CD4-positive, alpha-beta memory T cell (primary cell): ENCODE results near the gene SH3PXD2B. TPM values are rescaled to one million over a fixed set of nuclear protein-coding genes. Genes with fewer than 3 reads are reported as not detected.

ENCODE experiments used
- CTCF ChIA-PET: fragments of 350-600 bp; sonication (Branson Sonifier 250); formaldehyde crosslinking; loops from one replicate; lab custom pipeline; 2021; ENCODE audit warnings: inconsistent platforms; ENCODE audit not compliant: partially characterized antibody; lab: Charles Lee
- POLR2A ChIA-PET: fragments of 350-600 bp; sonication (Branson Sonifier 250); formaldehyde crosslinking; loops from one replicate; lab custom pipeline; 2021; ENCODE audit not compliant: partially characterized antibody; lab: Charles Lee
- DNase-seq, 5 donors: peaks; one replicate each; pipeline versions ENCODE4 v3.0.0 to v3.0.0-alpha.2; 2020 to 2022; ENCODE audit warnings: mixed read lengths in 1 of 5
- H3K27ac ChIP-seq: one replicate; pipeline ENCODE4 v1.7.0; 2013; ENCODE audit warnings: low read depth, low read length
- H3K27me3 ChIP-seq: 2 replicates; pipeline ENCODE4 v1.7.0; 2013; ENCODE audit warnings: mild to moderate bottlenecking, low read length, moderate library complexity; ENCODE audit not compliant: insufficient read depth
- H3K36me3 ChIP-seq: 2 replicates; pipeline ENCODE4 v1.7.0; 2013; ENCODE audit warnings: mild to moderate bottlenecking, low read length, moderate library complexity; ENCODE audit not compliant: insufficient read depth
- H3K4me1 ChIP-seq: 2 replicates; pipeline ENCODE4 v1.7.0; 2013; ENCODE audit warnings: mild to moderate bottlenecking, low read length, moderate library complexity; ENCODE audit not compliant: insufficient read depth
- H3K4me3 ChIP-seq, 2 donors: one replicate each; pipeline ENCODE4 v1.7.0; 2013; ENCODE audit warnings: low read length in 2 of 2, mild to moderate bottlenecking in 1 of 2
- H3K9me3 ChIP-seq, 2 donors: one replicate each; pipeline ENCODE4 v1.7.0; 2013; ENCODE audit warnings: low read length in 2 of 2, control low read depth in 1 of 2; ENCODE audit not compliant: control insufficient read depth in 1 of 2
- H3K27ac Mint-ChIP-seq, 7 donors: one replicate each; pipeline ENCODE4 v1.8.0; 2020 to 2021; ENCODE audit warnings: mixed read lengths in 7 of 7, mild to moderate bottlenecking in 6 of 7, inconsistent platforms in 3 of 7, moderate library complexity in 3 of 7
- H3K27me3 Mint-ChIP-seq, 2 donors: one replicate each; pipeline ENCODE4 v1.8.0; 2020 to 2021; ENCODE audit warnings: mixed read lengths in 2 of 2
- H3K36me3 Mint-ChIP-seq, 2 donors: one replicate each; pipeline ENCODE4 v1.8.0; 2020 to 2021; ENCODE audit warnings: mixed read lengths in 2 of 2, inconsistent platforms in 1 of 2, mild to moderate bottlenecking in 1 of 2
- H3K4me1 Mint-ChIP-seq, 4 donors: one replicate each; pipeline ENCODE4 v1.8.0; 2020 to 2021; ENCODE audit warnings: mixed read lengths in 4 of 4, mild to moderate bottlenecking in 1 of 4
- H3K4me3 Mint-ChIP-seq, 8 donors: one replicate each; pipeline ENCODE4 v1.8.0; 2020 to 2021; ENCODE audit warnings: mixed read lengths in 8 of 8, mild to moderate bottlenecking in 7 of 8, moderate library complexity in 6 of 8, inconsistent platforms in 3 of 8
- H3K9me3 Mint-ChIP-seq, 8 donors: one replicate each; pipeline ENCODE4 v1.8.0; 2020 to 2021; ENCODE audit warnings: mixed read lengths in 8 of 8, mild to moderate bottlenecking in 5 of 8, inconsistent platforms in 3 of 8, moderate library complexity in 1 of 8
- intact Hi-C: fragments of 100-400 bp; cut with micrococcal nuclease; formaldehyde crosslinking; loops from one replicate; pipeline ENCODE4 v1.15.1; 2023
- polyA plus RNA-seq, 2 donors: library from polyadenylated mRNA; unstranded; fragments of 300-500 nt; fragmentation: Illumina TruSeq; gene quantifications; one replicate each; pipeline ENCODE4 v1.2.3, GENCODE V29; 2021
- total RNA-seq, 2 experiments: library from RNA; stranded (reverse); gene quantifications; one replicate each; pipeline ENCODE4 v1.2.3, GENCODE V29; 2021

Gene SH3PXD2B
- total and polyA plus RNA-seq, 4 experiments from 2014 or later = 0.19 to 0.38 TPM; not detected in 2

DNA sequence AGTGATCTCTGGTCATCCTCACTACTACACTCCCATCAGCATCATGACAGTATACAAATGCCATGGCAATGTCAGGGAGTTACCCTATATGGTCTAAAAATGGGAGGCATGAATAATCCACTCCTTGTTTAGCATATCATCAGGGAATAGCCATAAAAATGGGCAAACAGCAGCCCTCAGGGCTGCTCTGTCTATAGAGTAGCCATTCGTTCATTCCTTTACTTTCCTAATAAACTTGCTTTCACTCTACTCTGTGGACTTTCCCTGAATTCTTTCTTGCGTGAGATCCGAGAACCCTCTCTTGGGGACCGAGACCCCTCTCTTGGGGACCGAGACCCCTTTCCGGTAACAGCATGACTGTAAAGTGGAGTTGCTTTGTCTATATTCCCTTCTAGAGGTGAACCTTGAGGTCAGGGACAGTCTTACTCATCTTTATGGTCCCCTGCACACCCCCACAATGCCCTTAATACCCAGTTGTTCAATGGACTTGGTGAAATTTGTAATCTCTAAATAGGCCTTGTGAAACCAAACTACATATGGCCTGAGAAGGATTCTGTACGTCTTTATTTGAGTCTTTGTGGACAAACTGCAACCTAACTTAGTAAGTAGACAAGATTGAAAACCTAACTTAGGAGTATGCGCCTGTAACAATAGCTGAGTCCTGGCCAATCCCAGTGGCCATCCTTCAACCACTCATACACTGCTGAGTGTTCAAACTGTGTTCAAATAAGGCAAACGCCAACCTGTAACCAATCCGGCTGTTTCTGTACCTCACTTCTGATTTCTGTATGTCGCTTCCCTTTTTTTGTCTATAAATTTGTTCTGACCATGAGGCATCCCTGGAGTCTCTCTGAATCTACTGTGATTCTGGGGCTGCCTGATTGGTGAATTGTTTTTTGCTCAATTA lies 138.5 kb downstream of the SH3PXD2B start:
- CTCF ChIA-PET = no interaction called here
- POLR2A ChIA-PET = no interaction called here
- Histone ChIP-seq H3K9me3 (no peaks in the 10 kb centered on the region), H3K27ac (no peak overlapping the region), H3K4me1 (no peaks in the 10 kb centered on the region), H3K36me3 (no peaks in the 10 kb centered on the region), H3K4me3 (no peak overlapping the region), H3K27me3 (no peaks in the 10 kb centered on the region)
- no peak for DNase-seq
- Mint-ChIP-seq H3K9me3 (no peaks in the 10 kb centered on the region), H3K4me3 (no peak overlapping the region), H3K4me1 (peaks cover 0 to 1% (median 0%) of the 10 kb centered on the region in 4 donors), H3K36me3 (no peaks in the 10 kb centered on the region), H3K27ac (no peak overlapping the region), H3K27me3 (peaks cover 1 to 3% of the 10 kb centered on the region in 2 donors)
- intact Hi-C loops = no loop called here

DNA sequence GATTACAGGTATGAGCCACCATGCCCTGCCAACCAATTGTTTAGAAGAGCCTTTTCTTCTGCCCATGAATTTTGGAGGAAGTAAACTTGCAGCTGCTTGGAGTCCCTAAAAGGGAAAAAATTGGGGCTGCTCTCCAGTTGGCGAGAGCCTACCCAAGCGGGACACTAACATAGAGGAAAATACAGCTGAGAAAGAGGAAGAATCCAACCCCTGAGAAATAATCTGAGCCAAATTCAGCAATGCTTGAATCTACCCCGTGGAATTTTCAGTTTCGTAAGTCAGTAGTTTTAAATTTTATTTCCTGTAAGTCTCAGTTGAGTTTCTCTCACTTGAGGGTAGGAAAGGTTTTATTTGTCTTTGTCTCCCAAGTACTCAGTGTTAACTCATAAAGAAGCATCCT lies 140.4 kb downstream of the SH3PXD2B start:
- no peak overlapping the region for H3K4me3 Mint-ChIP-seq
- no peak overlapping the region for H3K27ac Mint-ChIP-seq
- intact Hi-C loops = no loop called here
- no peaks in the 10 kb centered on the region for H3K9me3 Mint-ChIP-seq
- Histone ChIP-seq H3K4me1 (no peaks in the 10 kb centered on the region), H3K27me3 (no peaks in the 10 kb centered on the region), H3K4me3 (no peak overlapping the region), H3K27ac (no peak overlapping the region), H3K9me3 (no peaks in the 10 kb centered on the region), H3K36me3 (no peaks in the 10 kb centered on the region)
- ChIA-PET CTCF (no interaction called here), POLR2A (no interaction called here)
- no peaks in the 10 kb centered on the region for H3K36me3 Mint-ChIP-seq
- peaks cover 1 to 3% of the 10 kb centered on the region in 2 donors for H3K27me3 Mint-ChIP-seq
- no peak for DNase-seq
- H3K4me1 Mint-ChIP-seq = no peaks in the 10 kb centered on the region

DNA sequence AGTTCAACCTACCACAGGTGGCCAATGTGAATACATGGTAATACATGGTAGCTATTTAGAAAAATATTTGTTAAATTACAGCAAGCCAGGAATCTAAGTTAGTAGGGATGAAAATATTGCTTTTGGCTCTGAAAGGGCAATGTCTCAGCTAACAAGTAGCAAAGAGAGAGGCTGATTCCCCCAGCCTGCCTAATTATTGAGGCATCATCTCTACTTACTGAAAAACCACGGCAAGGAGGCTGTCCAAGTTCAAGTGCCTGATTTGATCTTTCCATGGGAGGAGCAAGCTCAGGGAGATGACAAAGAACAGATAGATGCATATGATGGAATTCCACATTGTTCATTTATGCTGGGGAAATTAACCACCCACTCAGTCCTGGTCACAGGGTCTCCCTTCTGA lies 142.0 kb downstream of the SH3PXD2B start:
- Histone ChIP-seq H3K4me3 (no peak overlapping the region), H3K9me3 (no peaks in the 10 kb centered on the region), H3K27ac (no peak overlapping the region), H3K36me3 (no peaks in the 10 kb centered on the region), H3K27me3 (no peaks in the 10 kb centered on the region), H3K4me1 (no peaks in the 10 kb centered on the region)
- Mint-ChIP-seq H3K4me1 (no peaks in the 10 kb centered on the region), H3K9me3 (no peaks in the 10 kb centered on the region), H3K27me3 (peaks cover 1 to 3% of the 10 kb centered on the region in 2 donors), H3K36me3 (no peaks in the 10 kb centered on the region), H3K4me3 (no peak overlapping the region), H3K27ac (no peak overlapping the region)
- intact Hi-C loops = no loop called here
- no peak for DNase-seq
- ChIA-PET POLR2A (no interaction called here), CTCF (no interaction called here)

DNA sequence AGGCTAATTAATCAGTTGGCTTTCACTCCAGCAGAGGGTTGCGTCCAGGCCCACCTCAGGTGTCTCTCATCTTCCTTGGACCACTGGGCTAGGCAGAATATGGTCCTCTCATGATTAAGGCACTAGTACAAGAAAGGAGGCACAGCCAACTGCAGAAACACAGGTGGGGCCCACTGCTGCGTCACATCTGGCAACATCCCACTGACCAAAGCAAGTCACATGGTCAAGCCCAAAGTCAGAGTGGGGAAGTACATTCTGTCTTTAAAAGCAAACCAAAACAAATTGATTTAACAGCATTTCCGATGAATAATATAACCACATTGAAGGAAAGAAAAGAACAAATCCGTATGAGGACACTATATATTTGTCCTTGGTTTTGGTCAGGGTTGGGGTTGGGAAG lies 142.7 kb downstream of the SH3PXD2B start:
- Histone ChIP-seq H3K27me3 (no peaks in the 10 kb centered on the region), H3K27ac (no peak overlapping the region), H3K36me3 (no peaks in the 10 kb centered on the region), H3K4me1 (no peaks in the 10 kb centered on the region), H3K9me3 (no peaks in the 10 kb centered on the region), H3K4me3 (no peak overlapping the region)
- no peaks in the 10 kb centered on the region for H3K36me3 Mint-ChIP-seq
- CTCF ChIA-PET = no interaction called here
- no peaks in the 10 kb centered on the region for H3K4me1 Mint-ChIP-seq
- no peak overlapping the region for H3K4me3 Mint-ChIP-seq
- peaks cover 0 to 2% (median 0%) of the 10 kb centered on the region in 8 donors for H3K9me3 Mint-ChIP-seq
- intact Hi-C loops = no loop called here
- H3K27ac Mint-ChIP-seq = no peak overlapping the region
- peaks cover 0 to 3% of the 10 kb centered on the region in 2 donors for H3K27me3 Mint-ChIP-seq
- POLR2A ChIA-PET = no interaction called here
- DNase-seq = no peak

DNA sequence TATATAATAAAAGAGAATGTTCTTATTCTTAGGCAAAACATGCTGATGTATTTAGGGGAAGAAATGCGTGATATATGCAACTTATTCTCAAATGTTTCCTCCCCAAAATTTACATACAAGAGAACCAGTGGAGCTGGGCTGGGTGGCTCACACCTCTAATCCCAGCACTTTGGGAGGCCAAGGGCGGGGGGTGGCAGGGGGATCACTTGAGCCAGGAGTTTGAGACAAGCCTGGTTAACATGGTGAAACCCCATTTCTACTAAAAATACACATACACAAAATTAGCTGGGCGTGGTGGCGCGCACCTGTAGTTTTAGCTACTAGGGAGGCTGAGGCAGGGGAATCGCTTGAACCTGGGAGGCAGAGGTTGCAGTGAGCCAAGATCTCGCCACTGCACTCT lies 143.3 kb downstream of the SH3PXD2B start:
- no peak for DNase-seq
- no peaks in the 10 kb centered on the region for H3K4me1 ChIP-seq
- Mint-ChIP-seq H3K36me3 (no peaks in the 10 kb centered on the region), H3K4me3 (no peak overlapping the region), H3K9me3 (peaks cover 0 to 6% (median 0%) of the 10 kb centered on the region in 8 donors), H3K4me1 (no peaks in the 10 kb centered on the region), H3K27ac (no peak overlapping the region), H3K27me3 (peaks cover 0 to 3% of the 10 kb centered on the region in 2 donors)
- ChIA-PET CTCF (no interaction called here), POLR2A (no interaction called here)
- H3K4me3 ChIP-seq = no peak overlapping the region
- no peak overlapping the region for H3K27ac ChIP-seq
- H3K27me3 ChIP-seq = no peaks in the 10 kb centered on the region
- no peaks in the 10 kb centered on the region for H3K9me3 ChIP-seq
- intact Hi-C loops = no loop called here
- no peaks in the 10 kb centered on the region for H3K36me3 ChIP-seq

DNA sequence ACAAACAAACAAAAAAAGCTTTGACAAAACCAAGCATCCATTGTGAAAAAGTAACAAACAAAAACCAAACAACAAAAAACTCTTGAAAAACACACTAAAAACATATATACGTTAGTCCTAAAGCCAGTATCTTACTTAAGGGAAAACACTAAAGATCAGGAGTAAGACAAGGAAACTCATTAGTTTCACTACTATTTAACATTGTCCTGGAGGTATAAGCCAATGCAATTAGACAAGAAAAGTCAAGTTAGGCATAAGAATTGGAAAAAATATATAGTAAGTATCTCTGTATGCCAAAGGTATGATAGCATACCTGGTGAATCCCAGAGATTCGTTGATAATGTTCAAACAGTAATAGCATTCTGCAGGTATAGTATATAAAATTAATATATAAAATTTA lies 148.9 kb downstream of the SH3PXD2B start:
- ChIA-PET CTCF (no interaction called here), POLR2A (no interaction called here)
- Mint-ChIP-seq H3K4me1 (no peaks in the 10 kb centered on the region), H3K36me3 (no peaks in the 10 kb centered on the region), H3K27ac (no peak overlapping the region), H3K27me3 (peaks cover 9% of the 10 kb centered on the region in 2 donors), H3K4me3 (no peak overlapping the region), H3K9me3 (peaks cover 0 to 14% (median 2%) of the 10 kb centered on the region in 8 donors)
- no peaks in the 10 kb centered on the region for H3K9me3 ChIP-seq
- DNase-seq = no peak
- H3K27me3 ChIP-seq = no peaks in the 10 kb centered on the region
- H3K4me3 ChIP-seq = no peak overlapping the region
- intact Hi-C loops = no loop called here
- H3K4me1 ChIP-seq = no peaks in the 10 kb centered on the region
- H3K27ac ChIP-seq = no peak overlapping the region
- H3K36me3 ChIP-seq = no peaks in the 10 kb centered on the region

DNA sequence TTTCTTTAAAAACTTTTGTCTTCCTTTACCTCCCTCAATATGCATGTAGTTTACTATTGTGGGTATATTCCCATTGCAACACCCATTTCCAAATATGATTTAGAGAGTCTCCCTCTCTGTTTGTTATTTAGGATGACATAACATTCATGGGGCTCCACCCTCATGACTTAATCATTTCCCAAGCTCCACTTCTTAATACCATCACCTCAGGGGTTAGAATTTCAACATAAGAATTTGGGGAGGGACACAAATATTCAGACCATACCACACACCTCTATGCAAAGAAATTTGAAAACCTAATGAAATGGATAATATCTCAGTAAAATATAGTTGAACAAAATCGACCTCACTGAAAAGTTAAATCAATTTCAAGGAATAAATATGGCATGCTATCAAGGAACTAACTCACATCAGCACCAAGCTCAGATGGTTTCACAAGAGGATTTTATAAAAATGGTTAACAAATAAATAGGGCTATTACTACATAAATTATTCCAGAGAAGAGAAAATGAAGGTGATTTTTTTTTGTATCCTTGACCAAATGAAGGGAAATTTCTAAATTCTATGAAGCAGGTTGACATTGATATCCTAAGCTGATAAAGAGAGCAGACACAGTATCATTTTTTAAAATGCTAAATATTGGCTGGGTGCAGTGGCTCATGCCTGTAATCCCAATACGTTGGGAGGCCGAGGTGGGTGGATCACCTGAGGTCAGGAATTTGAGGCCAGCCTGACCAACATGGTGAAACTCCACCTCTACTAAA lies 150.6 kb downstream of the SH3PXD2B start:
- CTCF ChIA-PET = interaction anchor here (1.0 to 1.7 kb wide), 3 partner anchors 10 to 392 kb away, joined by 3 to 6 read pairs (median 4); no protein-coding TSS in a partner anchor
- H3K27ac Mint-ChIP-seq = no peak overlapping the region
- no peaks in the 10 kb centered on the region for H3K36me3 Mint-ChIP-seq
- peaks cover 9% of the 10 kb centered on the region in 2 donors for H3K27me3 Mint-ChIP-seq
- Histone ChIP-seq H3K4me1 (no peaks in the 10 kb centered on the region), H3K27ac (no peak overlapping the region), H3K4me3 (no peak overlapping the region), H3K27me3 (no peaks in the 10 kb centered on the region), H3K9me3 (no peaks in the 10 kb centered on the region), H3K36me3 (no peaks in the 10 kb centered on the region)
- DNase-seq = no peak
- POLR2A ChIA-PET = no interaction called here
- intact Hi-C loops = no loop called here
- H3K4me3 Mint-ChIP-seq = no peak overlapping the region
- peaks cover 0 to 14% (median 2%) of the 10 kb centered on the region in 8 donors for H3K9me3 Mint-ChIP-seq
- H3K4me1 Mint-ChIP-seq = no peaks in the 10 kb centered on the region
